ENCODE data around the gene SPATA6. TPM values are rescaled to one million over a fixed set of nuclear protein-coding genes. Genes with fewer than 3 reads are reported as not detected.
A peak's percentile ranks its signal among the peaks of the same experiment; 100 is the strongest.
"Not testable (repeated sequence)": the region's sequence is repeated elsewhere in the genome, so short reads cannot be mapped to it uniquely, and the experiment has no call there.

The SPATA6 gene
- total and polyA plus RNA-seq, 2 of the 13 experiments (the other 11 are each of a cell fraction or from before 2014, with no cell fraction given): 0.81 to 3.3 TPM

GRCh38 chr1:48471691-48472576, at the start of gene SPATA6 (continued):
- TF ChIP-seq YEATS4 (CRISPR knock-in tag; IDR thresholded peaks at IDR 0.05; ENCODE audit: borderline replicate concordance) (peak; percentile 55; the same call in 1 of the 2 replicates), TEF (CRISPR knock-in tag; IDR thresholded peaks at IDR 0.05) (no peak), SIN3A (IDR thresholded peaks at IDR 0.05; ENCODE audit: borderline replicate concordance, low read depth, low read length) (peak; percentile 51; the same call in 1 of the 2 replicates), MBNL3 (CRISPR knock-in tag; conservative IDR thresholded peaks at IDR 0.05) (no peak)

- H3K27ac ChIP-seq (ENCODE audit: extremely low read length, insufficient read depth, low read length); CTCF ChIA-PET (ENCODE audit: low intra/inter-chr PET ratio, low total read pairs); ATAC-seq; H2AFZ ChIP-seq (ENCODE audit: low read length); H3K27me3 ChIP-seq (ENCODE audit: control insufficient read depth in 1 of 2, insufficient read depth in 2 of 2, low read length in 2 of 2); H3K36me3 ChIP-seq (replicated peaks in 1 of 2; ENCODE audit: control insufficient read depth in 1 of 2, insufficient read depth in 2 of 2, low read length in 2 of 2); H3K79me2 ChIP-seq (ENCODE audit: insufficient read depth, low read length); H4K20me1 ChIP-seq (ENCODE audit: insufficient read depth, low read length); DNase-seq (ENCODE audit: low spot score); H3K4me3 ChIP-seq (replicated peaks in 1 of 3; ENCODE audit: insufficient read depth in 1 of 3, low read depth in 2 of 3, low read length in 3 of 3); H3K4me2 ChIP-seq (ENCODE audit: low read depth, low read length); in situ Hi-C loops (cut with HindIII; ENCODE audit: extremely low pct_ligation_motif_present, low pct_unique_long_range_greater_than_20kb); H3K9me3 ChIP-seq (ENCODE audit: low read length); BruUV-seq (replicated peaks); H3K9ac ChIP-seq (ENCODE audit: insufficient read depth, low read depth, low read length); FAIRE-seq; intact Hi-C loops (cut with micrococcal nuclease; ENCODE audit: unreplicated experiment); H3K4me1 ChIP-seq (ENCODE audit: insufficient read depth, low read length); POLR2A ChIA-PET: not testable (repeated sequence)
- WGBS (ENCODE audit: low lambda C conversion rate): 25% methylated on average over 6 of the region's 6 CpGs
Measured at GRCh38 chr1:48519896-48520295, 47.9 kb upstream of the SPATA6 start.

- ChIA-PET CTCF (ENCODE audit: low intra/inter-chr PET ratio, low total read pairs) (no interaction called here), POLR2A (no interaction called here)
- FAIRE-seq (no peak), ATAC-seq (no peak), DNase-seq (ENCODE audit: low spot score) (no peak)
- H3K4me2 ChIP-seq (ENCODE audit: low read depth, low read length): no peak overlapping the region
- 0% methylated on average over 1 of the region's 1 CpG for WGBS (ENCODE audit: low lambda C conversion rate)
- no peaks in the 10 kb centered on the region for H3K36me3 ChIP-seq (replicated peaks in 1 of 2; ENCODE audit: control insufficient read depth in 1 of 2, insufficient read depth in 2 of 2, low read length in 2 of 2)
- no peak overlapping the region for H3K4me3 ChIP-seq (replicated peaks in 1 of 3; ENCODE audit: insufficient read depth in 1 of 3, low read depth in 2 of 3, low read length in 3 of 3)
- H3K4me1 ChIP-seq (ENCODE audit: insufficient read depth, low read length): no peaks in the 10 kb centered on the region
- H2AFZ ChIP-seq (ENCODE audit: low read length): no peak overlapping the region
- H4K20me1 ChIP-seq (ENCODE audit: insufficient read depth, low read length): no peaks in the 10 kb centered on the region
- intact Hi-C loops (cut with micrococcal nuclease; ENCODE audit: unreplicated experiment) (no loop called here), in situ Hi-C loops (cut with HindIII; ENCODE audit: extremely low pct_ligation_motif_present, low pct_unique_long_range_greater_than_20kb) (no loop called here)
- H3K9me3 ChIP-seq (ENCODE audit: low read length): no peaks in the 10 kb centered on the region
- no peaks in the 10 kb centered on the region for H3K27me3 ChIP-seq (ENCODE audit: control insufficient read depth in 1 of 2, insufficient read depth in 2 of 2, low read length in 2 of 2)
- TF ChIP-seq PHF20 (CRISPR knock-in tag; IDR thresholded peaks at IDR 0.05): no peak
- TF ChIP-seq MLX (CRISPR knock-in tag; IDR thresholded peaks at IDR 0.05): no peak
- no peak for TF ChIP-seq LBX2 (CRISPR knock-in tag; IDR thresholded peaks at IDR 0.05; ENCODE audit: borderline replicate concordance)
- no peak for TF ChIP-seq ZFP36L1 (CRISPR knock-in tag; IDR thresholded peaks at IDR 0.05)
- no peak for TF ChIP-seq DNMT3B (CRISPR knock-in tag; conservative IDR thresholded peaks at IDR 0.05)
- no peak for TF ChIP-seq ZFYVE20 (CRISPR knock-in tag; IDR thresholded peaks at IDR 0.05; ENCODE audit: borderline replicate concordance, low read depth)
- TF ChIP-seq ZSCAN22 (CRISPR knock-in tag; IDR thresholded peaks at IDR 0.05): no peak
- TF ChIP-seq FLYWCH1 (CRISPR knock-in tag; IDR thresholded peaks at IDR 0.05): no peak
- no peak overlapping the region for H3K27ac ChIP-seq (ENCODE audit: extremely low read length, insufficient read depth, low read length)
- no peaks in the 10 kb centered on the region for H3K79me2 ChIP-seq (ENCODE audit: insufficient read depth, low read length)
- BruUV-seq (replicated peaks): no TSS peak
- no peak overlapping the region for H3K9ac ChIP-seq (ENCODE audit: insufficient read depth, low read depth, low read length)
Measured at GRCh38 chr1:48506870-48507269, 34.9 kb upstream of the SPATA6 start.

All from HepG2 (cell line).